Hepatic stellate cell (primary cell): ENCODE data around the gene PSME2.

Experiments
- DNase-seq: peaks from one replicate; pipeline ENCODE4 v3.0.0; 2011; ENCODE audit warnings: low spot score

The PSME2 gene

GRCh38 chr14:24151404-24152080 is 5.1 kb upstream of the PSME2 start:
- no peak for DNase-seq

GRCh38 chr14:24150993-24151392 is 4.6 kb upstream of the PSME2 start:
- DNase-seq: no peak

- no peak for DNase-seq
These were observed 4.2 kb upstream of the PSME2 start for GRCh38 chr14:24150567-24150966.

GRCh38 chr14:24150061-24150460 is 3.7 kb upstream of the PSME2 start:
- no peak for DNase-seq

- no peak for DNase-seq
These were observed 3.0 kb upstream of the PSME2 start for GRCh38 chr14:24149302-24149969.

- DNase-seq: no peak
These were observed 1.5 kb upstream of the PSME2 start for GRCh38 chr14:24147761-24148428.

GRCh38 chr14:24146978-24147760 is 759 bp upstream of the PSME2 start, which contains the start of gene RNF31:
Gene RNF31, plus strand, starts transcription at chr14:24147498. Its CDS starts 201 bp downstream, at chr14:24147699.
- DNase-seq: peak; percentile 97

GRCh38 chr14:24145690-24146452 is 539 bp downstream of the PSME2 start:
- peak; percentile 61 for DNase-seq

GRCh38 chr14:24145219-24145618 is 1.2 kb downstream of the PSME2 start:
- no peak for DNase-seq

- DNase-seq: no peak
These were observed 2.0 kb downstream of the PSME2 start for GRCh38 chr14:24144451-24144850.

GRCh38 chr14:24143511-24143910 is 2.9 kb downstream of the PSME2 start:
- peak; percentile 64 for DNase-seq

- DNase-seq: peak; percentile 99
These were observed 5.1 kb downstream of the PSME2 start, which contains the start of gene EMC9 for GRCh38 chr14:24141097-24141880. Gene EMC9, minus strand, starts transcription at chr14:24141591. Its CDS starts 287 bp downstream, at chr14:24141304.

- no peak for DNase-seq
These were observed 7.0 kb downstream of the PSME2 start for GRCh38 chr14:24139272-24139934.

GRCh38 chr14:24138396-24139271 is 7.8 kb downstream of the PSME2 start:
- no peak for DNase-seq

GRCh38 chr14:24137529-24138395 is 8.6 kb downstream of the PSME2 start:
- no peak for DNase-seq

- no peak for DNase-seq
These were observed 9.5 kb downstream of the PSME2 start for GRCh38 chr14:24136684-24137528.
